ENCODE data around the gene SEBOX.
"Not testable (repeated sequence)": the region's sequence is repeated elsewhere in the genome, so short reads cannot be mapped to it uniquely, and the experiment has no call there.

SEBOX gene

DNA sequence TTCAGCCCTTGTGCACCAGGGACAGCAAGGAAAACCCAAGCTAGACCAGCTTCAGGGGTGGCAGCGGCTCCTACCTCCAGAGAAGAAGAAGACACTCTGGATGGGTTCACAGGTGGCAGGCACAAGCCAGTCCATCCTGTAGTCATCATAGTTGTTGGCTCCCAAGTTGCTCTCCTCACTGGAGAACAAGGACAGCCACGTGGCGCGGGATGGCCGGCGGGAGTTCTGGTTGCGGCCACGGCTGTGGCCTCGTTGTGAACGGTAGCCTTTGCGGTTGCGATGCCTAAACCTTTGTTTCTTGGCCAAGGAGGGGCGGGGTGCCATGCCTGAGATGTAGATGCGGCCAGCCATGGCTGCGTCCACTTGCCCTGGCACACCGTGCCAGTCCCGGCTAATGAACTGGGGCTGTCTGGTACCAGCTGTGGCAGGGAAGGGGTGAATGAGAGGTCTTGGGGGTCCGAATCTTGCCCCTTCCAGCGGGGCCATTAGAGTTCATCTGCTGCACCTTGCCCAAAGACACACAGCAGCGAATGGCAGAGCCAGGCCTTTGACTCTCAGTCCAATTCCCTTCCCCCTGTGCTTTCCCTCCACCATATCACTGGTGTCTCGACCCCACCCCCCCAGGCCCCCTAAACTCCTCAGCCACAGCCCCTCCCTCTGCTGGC is 2.8 kb upstream of the SEBOX start:
- no peak for DNase-seq

- no peak for DNase-seq
Measured at GRCh38 chr17:28366605-28367004, 1.6 kb upstream of the SEBOX start.

DNA sequence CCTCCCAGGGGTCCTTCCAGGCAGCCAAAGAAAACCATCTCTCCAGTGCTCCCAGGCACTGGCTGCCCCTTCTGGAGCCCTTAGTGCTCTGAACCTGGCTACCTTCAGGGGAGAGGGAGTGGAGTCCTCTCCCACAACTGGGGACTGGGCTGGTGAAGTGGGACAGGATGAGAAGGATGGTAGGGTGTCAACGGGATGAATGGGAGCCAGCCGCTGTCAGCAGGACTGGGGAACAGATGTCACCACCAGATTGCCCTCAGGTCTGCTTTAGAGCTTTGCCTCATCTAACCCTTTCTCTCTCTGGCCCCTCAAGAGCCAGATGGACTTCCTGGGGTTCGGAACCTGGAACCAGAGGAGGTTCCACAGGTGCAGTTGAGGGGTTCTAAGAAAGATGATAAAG is 488 bp upstream of the SEBOX start:
- no peak for DNase-seq

GRCh38 chr17:28363776-28364650 is 986 bp downstream of the SEBOX start:
- no peak for DNase-seq

DNA sequence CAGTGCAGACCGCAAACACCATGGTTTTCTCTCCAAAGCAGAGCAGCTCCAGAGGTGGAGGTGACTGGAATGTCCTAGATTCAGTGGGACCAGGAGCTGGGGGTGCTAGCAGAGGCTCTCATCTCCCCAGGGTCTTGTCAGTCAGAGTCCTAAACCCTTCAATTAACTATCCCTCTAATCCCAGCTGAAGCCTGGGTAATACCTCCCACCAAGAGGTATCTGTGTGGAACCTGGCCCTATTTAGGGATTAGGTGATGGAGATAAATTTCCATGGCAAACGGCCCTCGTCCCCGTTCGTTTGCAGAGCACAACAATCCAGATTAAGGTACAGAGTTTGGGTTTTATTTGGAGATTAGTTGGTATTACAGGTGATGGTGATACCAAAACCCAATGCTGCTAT is 1.8 kb downstream of the SEBOX start:
- no peak for DNase-seq

GRCh38 chr17:28357901-28358197 is 7.2 kb downstream of the SEBOX start:
- no peak for DNase-seq

DNA sequence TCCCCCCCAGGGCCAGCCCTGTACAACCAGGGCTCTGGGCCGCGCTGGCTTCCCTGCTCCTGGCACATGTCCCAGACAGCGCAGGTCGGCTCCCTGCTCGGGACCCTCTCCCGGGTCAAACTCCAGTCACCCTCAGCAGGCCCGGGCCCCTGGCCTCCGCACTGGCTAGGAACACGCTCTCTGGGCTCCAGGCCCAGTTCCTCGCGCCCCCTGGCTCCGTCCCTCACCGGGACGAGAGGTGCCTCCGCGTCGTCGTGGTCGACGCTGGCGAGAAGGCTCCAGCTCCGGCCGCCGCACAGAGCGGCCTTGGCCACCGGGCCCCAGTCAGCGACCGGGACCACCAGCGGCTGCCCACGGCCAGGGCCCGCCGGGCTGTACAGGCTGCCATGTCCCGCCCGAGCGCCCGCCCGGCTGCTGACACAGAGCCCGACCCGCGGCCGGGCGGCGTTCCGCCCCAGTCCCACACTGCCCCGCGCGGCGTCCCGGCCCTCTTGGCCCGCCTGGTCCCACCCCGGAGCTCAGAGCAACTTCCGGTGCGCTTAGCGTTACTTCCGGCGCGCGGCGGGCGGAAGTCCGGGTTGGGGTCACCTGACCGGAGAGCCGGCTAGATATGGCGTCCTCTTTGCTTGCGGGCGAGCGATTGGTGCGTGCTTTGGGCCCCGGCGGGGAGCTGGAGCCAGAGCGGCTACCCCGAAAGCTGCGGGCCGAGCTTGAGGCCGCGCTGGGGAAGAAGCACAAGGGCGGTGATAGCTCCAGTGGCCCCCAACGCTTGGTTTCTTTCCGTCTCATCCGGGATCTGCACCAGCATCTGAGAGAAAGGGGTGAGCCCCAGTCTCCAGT is 7.7 kb downstream of the SEBOX start, which contains the start of gene POLDIP2:
Gene POLDIP2, minus strand, starts transcription at position 467 of the 840 bp plus-strand sequence. Its CDS starts 79 bp downstream, at position 388.
- peak; percentile 94 for DNase-seq

DNA sequence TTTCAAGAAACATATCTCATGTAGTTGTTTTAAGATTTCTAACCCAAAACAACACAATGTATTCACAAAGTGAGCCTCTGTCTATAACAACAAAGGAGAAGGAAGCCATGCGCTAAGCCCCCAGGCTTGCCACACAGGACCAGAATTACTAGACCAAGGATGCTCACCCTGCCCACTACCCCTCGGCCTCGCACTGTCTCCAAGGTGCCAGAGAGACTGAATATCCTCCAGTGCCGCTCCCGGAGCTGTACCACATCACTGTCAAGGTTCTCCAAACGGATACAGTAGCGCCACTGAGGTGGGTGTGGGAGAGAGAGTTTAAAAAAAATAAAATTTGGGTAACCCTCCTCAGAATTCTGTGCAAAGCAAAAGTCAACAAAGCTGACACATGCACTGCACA is 14.7 kb downstream of the SEBOX start:
- DNase-seq = no peak

DNA sequence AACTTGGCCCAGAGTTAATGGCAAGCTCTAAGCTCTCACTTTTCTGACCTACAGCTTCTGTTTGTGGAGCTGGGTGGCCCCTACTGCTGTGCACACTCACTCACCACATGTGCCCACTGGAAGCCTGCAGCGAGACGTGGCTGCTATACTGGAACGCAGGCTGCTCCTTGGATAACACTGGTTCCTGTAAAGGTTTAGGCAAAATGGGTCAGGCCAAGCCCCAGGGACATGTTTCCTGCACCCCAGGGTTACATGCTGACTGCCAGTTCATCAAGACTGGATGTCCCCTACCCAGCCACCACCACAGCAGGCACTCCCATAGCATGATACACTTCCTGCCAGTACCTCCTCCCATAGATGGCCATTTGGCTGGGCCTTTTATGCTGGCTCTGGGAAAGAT is 16.0 kb downstream of the SEBOX start:
- no peak for DNase-seq

DNA sequence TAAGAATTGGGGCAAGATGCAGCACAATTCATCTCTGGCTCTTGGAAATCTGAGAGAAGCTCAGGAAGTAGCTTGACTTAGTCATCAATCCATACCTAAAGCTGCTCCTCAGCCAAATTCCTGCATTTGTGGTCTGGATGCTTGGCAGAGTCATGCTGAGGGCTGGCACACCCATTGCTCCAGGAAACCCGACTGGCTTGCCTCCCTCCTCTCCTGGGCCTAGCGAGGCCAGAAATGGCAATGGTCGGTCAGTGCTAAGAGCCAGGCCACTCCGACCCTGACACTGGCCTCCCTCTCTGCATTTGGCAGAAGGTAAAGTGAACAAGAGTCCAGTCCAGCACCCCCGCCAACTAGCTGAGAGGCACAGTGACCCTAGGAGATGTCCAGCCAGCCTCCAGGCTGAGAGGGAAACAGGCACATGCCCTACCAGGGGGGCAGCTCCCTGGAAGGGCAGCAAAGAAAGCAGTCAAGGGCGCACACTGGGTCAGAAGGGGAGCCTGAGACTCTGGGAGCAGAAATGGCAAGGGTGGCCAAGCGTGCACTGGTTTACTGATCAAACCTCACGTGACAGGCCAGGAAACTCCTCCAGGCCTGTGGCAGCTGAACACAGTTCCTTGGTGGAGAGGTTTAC is 17.6 kb downstream of the SEBOX start:
- peak; percentile 95 for DNase-seq

GRCh38 chr17:28346746-28347246 is 18.2 kb downstream of the SEBOX start:
- no peak for DNase-seq

DNA sequence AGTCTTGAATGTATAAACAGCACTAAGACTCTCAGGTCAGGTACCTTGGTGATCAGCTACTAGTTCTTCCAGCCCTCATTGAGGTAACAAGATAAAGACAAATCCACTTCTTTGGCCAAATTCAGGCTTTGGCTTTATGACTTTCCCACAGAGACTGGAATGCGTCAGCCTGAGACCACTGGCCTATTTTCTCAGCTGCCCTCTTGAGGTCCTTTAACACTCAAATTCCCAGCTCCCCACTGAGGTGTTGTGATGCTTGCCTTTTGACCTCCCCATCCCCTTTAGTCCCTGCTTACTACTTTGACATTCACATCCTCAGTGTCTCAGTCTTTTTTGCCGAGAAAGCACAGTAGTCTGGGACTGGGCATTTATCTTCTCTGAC is 18.8 kb downstream of the SEBOX start:
- no peak for DNase-seq

GRCh38 chr17:28345419-28346198 is 19.4 kb downstream of the SEBOX start:
- no peak for DNase-seq

GRCh38 chr17:28344435-28344901 is 20.5 kb downstream of the SEBOX start:
- no peak for DNase-seq

DNA sequence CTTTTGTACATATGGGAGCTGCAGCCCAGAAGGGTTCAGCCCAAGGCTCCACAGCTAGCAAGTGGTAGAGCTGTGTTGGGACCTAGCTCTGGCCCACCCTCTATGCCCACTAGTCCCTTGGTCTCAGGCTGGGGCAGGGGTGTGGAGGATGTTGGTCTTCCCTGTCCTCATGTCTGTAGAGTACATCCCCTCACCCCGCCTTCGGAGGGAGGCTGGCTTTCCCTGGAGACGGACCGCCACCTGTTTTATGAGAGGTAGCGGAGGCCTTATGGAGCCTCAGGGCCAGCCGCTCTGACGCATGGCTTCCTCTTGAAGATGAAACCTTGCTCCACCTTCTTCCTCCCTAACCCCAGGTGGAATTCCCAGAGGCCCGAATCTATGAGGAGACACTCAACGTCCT is 21.0 kb downstream of the SEBOX start:
- no peak for DNase-seq

GRCh38 chr17:28343491-28343932 is 21.5 kb downstream of the SEBOX start:
- no peak for DNase-seq

- DNase-seq = no peak
Measured at GRCh38 chr17:28342313-28342712, 22.7 kb downstream of the SEBOX start.

GRCh38 chr17:28341516-28341915 is 23.5 kb downstream of the SEBOX start:
- no peak for DNase-seq

GRCh38 chr17:28340374-28340773 is 24.6 kb downstream of the SEBOX start:
- no peak for DNase-seq

GRCh38 chr17:28339431-28339830 is 25.6 kb downstream of the SEBOX start:
- DNase-seq = no peak

DNA sequence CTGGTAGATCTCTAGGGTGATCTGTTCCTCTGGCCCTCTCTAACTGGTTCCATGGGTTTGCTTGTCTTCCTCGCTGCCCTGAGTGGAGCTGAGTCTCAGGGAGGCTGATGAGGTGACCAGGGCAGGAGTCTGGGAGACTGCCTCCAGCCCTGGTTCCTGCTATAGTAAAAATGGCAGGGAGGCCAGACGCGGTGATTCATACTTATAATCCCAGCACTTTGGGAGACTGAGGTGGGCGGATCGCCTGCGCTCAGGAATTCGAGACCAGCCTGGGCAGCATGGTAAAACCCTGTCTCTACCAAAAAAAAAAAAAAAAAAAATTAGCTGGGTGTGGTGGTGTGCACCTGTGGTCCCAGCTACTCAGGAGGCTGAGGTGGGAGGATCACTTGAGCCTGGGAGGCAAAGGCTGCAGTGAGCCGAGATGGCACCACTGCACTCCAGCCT is 26.2 kb downstream of the SEBOX start:
- DNase-seq = not testable (repeated sequence)
